HFFc6 (cell line): ENCODE measurements around the gene ADGRL3. TPM values are rescaled to one million over a fixed set of nuclear protein-coding genes. Genes with fewer than 3 reads are reported as not detected.

ENCODE experiments used
- DNase-seq: peaks from one replicate; pipeline ENCODE4 v3.0.0-alpha.2; 2018
- H3K27ac Mint-ChIP-seq: 2 replicates; pipeline ENCODE4 v1.8.0; 2020; ENCODE audit warnings: mild to moderate bottlenecking, mixed read lengths
- H3K27me3 Mint-ChIP-seq: 2 replicates; pipeline ENCODE4 v1.8.0; 2021; ENCODE audit warnings: mild to moderate bottlenecking, moderate library complexity, mixed read lengths; ENCODE audit not compliant: insufficient read depth
- H3K36me3 Mint-ChIP-seq: 2 replicates; pipeline ENCODE4 v1.8.0; 2021; ENCODE audit warnings: low read depth, mixed read lengths
- H3K4me1 Mint-ChIP-seq: 2 replicates; pipeline ENCODE4 v1.8.0; 2020; ENCODE audit warnings: low read depth, mixed read lengths
- H3K4me3 Mint-ChIP-seq: 2 replicates; pipeline ENCODE4 v1.8.0; 2020; ENCODE audit warnings: mild to moderate bottlenecking, moderate library complexity, mixed read lengths
- H3K9me3 Mint-ChIP-seq: 2 replicates; pipeline ENCODE4 v1.8.0; 2020; ENCODE audit warnings: mild to moderate bottlenecking, mixed read lengths
- CTCF ChIP-seq: fragments of 200-600 bp; sonication (generic); IDR thresholded peaks from 2 replicates; pipeline ENCODE4 v1.5.0; 2021; ENCODE audit warnings: antibody characterized with exemption, mild to moderate bottlenecking
- total RNA-seq, 6 experiments: library from RNA; stranded (reverse); fragmentation: NEBNext Ultra II Directional; extraction: Animal tissue kit (Norgen Biotek cat#: 25700); gene quantifications; 2 replicates in 1 of 6; 3 replicates in 5 of 6; pipeline ENCODE4 v1.2.3, GENCODE V29; 2021

ADGRL3 gene
- total RNA-seq, 6 experiments from 2014 or later, result not detected

GRCh38 chr4:61309616-61310015, 109.5 kb downstream of the ADGRL3 start:
- peaks cover 21% of the 10 kb centered on the region; the same call in 1 of the 2 replicates for H3K9me3 Mint-ChIP-seq
- TF ChIP-seq CTCF, result no peak
- H3K4me3 Mint-ChIP-seq, result no peak overlapping the region
- H3K4me1 Mint-ChIP-seq, result no peaks in the 10 kb centered on the region
- no peaks in the 10 kb centered on the region for H3K36me3 Mint-ChIP-seq
- DNase-seq, result no peak
- H3K27me3 Mint-ChIP-seq, result no peaks in the 10 kb centered on the region
- H3K27ac Mint-ChIP-seq, result no peak overlapping the region

GRCh38 chr4:61312526-61312925, 112.4 kb downstream of the ADGRL3 start:
- Mint-ChIP-seq H3K4me3 (no peak overlapping the region), H3K9me3 (peaks cover 27% of the 10 kb centered on the region), H3K27ac (no peak overlapping the region), H3K4me1 (no peaks in the 10 kb centered on the region), H3K36me3 (no peaks in the 10 kb centered on the region), H3K27me3 (no peaks in the 10 kb centered on the region)
- no peak for TF ChIP-seq CTCF
- DNase-seq, result no peak

- Mint-ChIP-seq H3K9me3 (peaks cover 40% of the 10 kb centered on the region), H3K27ac (no peak overlapping the region), H3K4me3 (no peak overlapping the region), H3K27me3 (no peaks in the 10 kb centered on the region), H3K36me3 (no peaks in the 10 kb centered on the region), H3K4me1 (no peaks in the 10 kb centered on the region)
- TF ChIP-seq CTCF, result no peak
- no peak for DNase-seq
Observed at GRCh38 chr4:61318431-61318830, 118.3 kb downstream of the ADGRL3 start.

GRCh38 chr4:61319156-61319555, 119.0 kb downstream of the ADGRL3 start:
- DNase-seq, result no peak

GRCh38 chr4:61320154-61320553, 120.0 kb downstream of the ADGRL3 start:
- DNase-seq, result no peak
- no peaks in the 10 kb centered on the region for H3K4me1 Mint-ChIP-seq

More at GRCh38 chr4:61319156-61319555, 119.0 kb downstream of the ADGRL3 start:
- no peak overlapping the region for H3K4me3 Mint-ChIP-seq
- no peaks in the 10 kb centered on the region for H3K36me3 Mint-ChIP-seq
- peaks cover 44% of the 10 kb centered on the region for H3K9me3 Mint-ChIP-seq
- no peak for TF ChIP-seq CTCF
- no peaks in the 10 kb centered on the region for H3K4me1 Mint-ChIP-seq
- no peaks in the 10 kb centered on the region for H3K27me3 Mint-ChIP-seq
- no peak overlapping the region for H3K27ac Mint-ChIP-seq

More at GRCh38 chr4:61320154-61320553, 120.0 kb downstream of the ADGRL3 start:
- H3K27me3 Mint-ChIP-seq, result no peaks in the 10 kb centered on the region
- peaks cover 39% of the 10 kb centered on the region for H3K9me3 Mint-ChIP-seq
- H3K36me3 Mint-ChIP-seq, result no peaks in the 10 kb centered on the region
- no peak overlapping the region for H3K4me3 Mint-ChIP-seq
- TF ChIP-seq CTCF, result no peak
- no peak overlapping the region for H3K27ac Mint-ChIP-seq
